ENCODE measurements around the gene NSD2. TPM values are rescaled to one million over a fixed set of nuclear protein-coding genes. Genes with fewer than 3 reads are reported as not detected.

Gene NSD2
- polyA plus RNA-seq, 1 donor from 2014 or later, result 51.6 TPM

DNA sequence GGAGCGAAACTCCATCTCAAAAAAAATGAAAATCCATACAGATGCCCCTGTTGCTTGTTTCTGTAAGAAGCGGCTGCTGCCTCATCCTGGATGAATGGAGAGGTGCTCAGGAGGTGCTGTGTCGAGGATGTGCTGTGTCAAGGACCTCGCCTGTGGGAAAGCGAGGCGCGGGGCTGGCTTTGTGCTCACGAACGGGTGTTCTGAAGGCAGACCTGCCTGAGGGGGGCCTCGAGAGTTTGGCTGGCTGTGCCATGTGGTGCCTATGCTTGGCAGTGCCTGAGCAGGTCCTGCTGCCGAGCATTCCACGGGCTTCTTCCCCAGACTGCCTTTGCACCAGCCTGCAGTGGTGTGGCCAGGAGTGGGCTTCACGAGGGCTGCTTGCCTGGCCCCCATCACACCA, 61.5 kb downstream of the NSD2 start:
- H4K20me1 ChIP-seq (ENCODE audit: insufficient read depth), result no peaks in the 10 kb centered on the region
- H3K27ac ChIP-seq (ENCODE audit: low read length), result no peak overlapping the region
- H3K9ac ChIP-seq (ENCODE audit: low read length), result no peak overlapping the region
- TF ChIP-seq EZH2 (IDR thresholded peaks at IDR 0.05; ENCODE audit: borderline replicate concordance, insufficient read depth, low read length, poor library complexity, severe bottlenecking) (no peak), EP300 (conservative IDR thresholded peaks at IDR 0.05; ENCODE audit: poor library complexity, severe bottlenecking) (no peak), TAF1 (IDR thresholded peaks at IDR 0.05; ENCODE audit: low read depth) (no peak), RAD21 (conservative IDR thresholded peaks at IDR 0.05) (no peak), POLR2AphosphoS5 (IDR thresholded peaks at IDR 0.05) (no peak)
- TF ChIP-seq, protein P1, sequence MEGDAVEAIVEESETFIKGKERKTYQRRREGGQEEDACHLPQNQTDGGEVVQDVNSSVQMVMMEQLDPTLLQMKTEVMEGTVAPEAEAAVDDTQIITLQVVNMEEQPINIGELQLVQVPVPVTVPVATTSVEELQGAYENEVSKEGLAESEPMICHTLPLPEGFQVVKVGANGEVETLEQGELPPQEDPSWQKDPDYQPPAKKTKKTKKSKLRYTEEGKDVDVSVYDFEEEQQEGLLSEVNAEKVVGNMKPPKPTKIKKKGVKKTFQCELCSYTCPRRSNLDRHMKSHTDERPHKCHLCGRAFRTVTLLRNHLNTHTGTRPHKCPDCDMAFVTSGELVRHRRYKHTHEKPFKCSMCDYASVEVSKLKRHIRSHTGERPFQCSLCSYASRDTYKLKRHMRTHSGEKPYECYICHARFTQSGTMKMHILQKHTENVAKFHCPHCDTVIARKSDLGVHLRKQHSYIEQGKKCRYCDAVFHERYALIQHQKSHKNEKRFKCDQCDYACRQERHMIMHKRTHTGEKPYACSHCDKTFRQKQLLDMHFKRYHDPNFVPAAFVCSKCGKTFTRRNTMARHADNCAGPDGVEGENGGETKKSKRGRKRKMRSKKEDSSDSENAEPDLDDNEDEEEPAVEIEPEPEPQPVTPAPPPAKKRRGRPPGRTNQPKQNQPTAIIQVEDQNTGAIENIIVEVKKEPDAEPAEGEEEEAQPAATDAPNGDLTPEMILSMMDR (IDR thresholded peaks at IDR 0.05; ENCODE audit: poor library complexity, severe bottlenecking), result no peak
- H3K36me3 ChIP-seq (ENCODE audit: insufficient read depth, low read length), result no peaks in the 10 kb centered on the region
- H3K27me3 ChIP-seq (ENCODE audit: insufficient read depth, low read depth, low read length), result no peaks in the 10 kb centered on the region
- no peaks in the 10 kb centered on the region for H3K9me3 ChIP-seq (ENCODE audit: low read length)
- no peaks in the 10 kb centered on the region for H3K9me2 ChIP-seq (ENCODE audit: insufficient read depth, low read length)
- no peaks in the 10 kb centered on the region for H3F3A ChIP-seq (ENCODE audit: insufficient read depth, low read length, poor library complexity, severe bottlenecking)
- no peak overlapping the region for H2AFZ ChIP-seq (ENCODE audit: low read depth, low read length)
- no peak overlapping the region for H3K4me3 ChIP-seq (ENCODE audit: low read length)
- H3K4me2 ChIP-seq (ENCODE audit: low read length), result no peak overlapping the region
- no peaks in the 10 kb centered on the region for H3K79me2 ChIP-seq (replicated peaks; ENCODE audit: insufficient read depth, low read length)

DNA sequence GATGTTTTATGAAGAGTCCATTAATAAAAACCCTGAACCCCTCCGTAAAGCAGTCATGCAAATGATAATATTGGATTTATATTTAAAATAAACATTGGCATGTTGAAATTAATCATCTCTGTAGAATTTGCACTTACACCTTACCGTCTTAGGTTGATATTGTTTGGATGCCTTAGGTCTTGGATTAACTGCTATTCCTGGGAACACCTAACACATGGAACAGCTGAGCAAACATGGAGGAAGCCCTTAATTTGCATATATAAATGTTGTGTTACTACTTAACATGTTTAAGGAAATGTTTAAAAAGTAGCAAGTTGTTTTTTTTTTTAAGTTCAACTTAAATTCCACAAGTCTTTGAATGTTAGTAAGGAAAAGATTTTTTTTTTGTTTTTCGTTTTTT, 62.5 kb downstream of the NSD2 start:
- H3K9me3 ChIP-seq (ENCODE audit: low read length), result no peaks in the 10 kb centered on the region
- no peaks in the 10 kb centered on the region for H3K9me2 ChIP-seq (ENCODE audit: insufficient read depth, low read length)
- no peaks in the 10 kb centered on the region for H4K20me1 ChIP-seq (ENCODE audit: insufficient read depth)
- H3K4me3 ChIP-seq (ENCODE audit: low read length), result no peak overlapping the region
- H3K9ac ChIP-seq (ENCODE audit: low read length), result no peak overlapping the region
- no peaks in the 10 kb centered on the region for H3K27me3 ChIP-seq (ENCODE audit: insufficient read depth, low read depth, low read length)
- H3K36me3 ChIP-seq (ENCODE audit: insufficient read depth, low read length), result no peaks in the 10 kb centered on the region
- H3K4me2 ChIP-seq (ENCODE audit: low read length), result no peak overlapping the region
- H3K79me2 ChIP-seq (replicated peaks; ENCODE audit: insufficient read depth, low read length), result no peaks in the 10 kb centered on the region
- H2AFZ ChIP-seq (ENCODE audit: low read depth, low read length), result no peak overlapping the region
- H3F3A ChIP-seq (ENCODE audit: insufficient read depth, low read length, poor library complexity, severe bottlenecking), result no peaks in the 10 kb centered on the region
- TF ChIP-seq RAD21 (conservative IDR thresholded peaks at IDR 0.05), result no peak
- TF ChIP-seq, protein P2, sequence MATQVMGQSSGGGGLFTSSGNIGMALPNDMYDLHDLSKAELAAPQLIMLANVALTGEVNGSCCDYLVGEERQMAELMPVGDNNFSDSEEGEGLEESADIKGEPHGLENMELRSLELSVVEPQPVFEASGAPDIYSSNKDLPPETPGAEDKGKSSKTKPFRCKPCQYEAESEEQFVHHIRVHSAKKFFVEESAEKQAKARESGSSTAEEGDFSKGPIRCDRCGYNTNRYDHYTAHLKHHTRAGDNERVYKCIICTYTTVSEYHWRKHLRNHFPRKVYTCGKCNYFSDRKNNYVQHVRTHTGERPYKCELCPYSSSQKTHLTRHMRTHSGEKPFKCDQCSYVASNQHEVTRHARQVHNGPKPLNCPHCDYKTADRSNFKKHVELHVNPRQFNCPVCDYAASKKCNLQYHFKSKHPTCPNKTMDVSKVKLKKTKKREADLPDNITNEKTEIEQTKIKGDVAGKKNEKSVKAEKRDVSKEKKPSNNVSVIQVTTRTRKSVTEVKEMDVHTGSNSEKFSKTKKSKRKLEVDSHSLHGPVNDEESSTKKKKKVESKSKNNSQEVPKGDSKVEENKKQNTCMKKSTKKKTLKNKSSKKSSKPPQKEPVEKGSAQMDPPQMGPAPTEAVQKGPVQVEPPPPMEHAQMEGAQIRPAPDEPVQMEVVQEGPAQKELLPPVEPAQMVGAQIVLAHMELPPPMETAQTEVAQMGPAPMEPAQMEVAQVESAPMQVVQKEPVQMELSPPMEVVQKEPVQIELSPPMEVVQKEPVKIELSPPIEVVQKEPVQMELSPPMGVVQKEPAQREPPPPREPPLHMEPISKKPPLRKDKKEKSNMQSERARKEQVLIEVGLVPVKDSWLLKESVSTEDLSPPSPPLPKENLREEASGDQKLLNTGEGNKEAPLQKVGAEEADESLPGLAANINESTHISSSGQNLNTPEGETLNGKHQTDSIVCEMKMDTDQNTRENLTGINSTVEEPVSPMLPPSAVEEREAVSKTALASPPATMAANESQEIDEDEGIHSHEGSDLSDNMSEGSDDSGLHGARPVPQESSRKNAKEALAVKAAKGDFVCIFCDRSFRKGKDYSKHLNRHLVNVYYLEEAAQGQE (IDR thresholded peaks at IDR 0.05; ENCODE audit: borderline replicate concordance), result no peak
- no peak for TF ChIP-seq TAF1 (IDR thresholded peaks at IDR 0.05; ENCODE audit: low read depth)
- no peak for TF ChIP-seq SMC3 (conservative IDR thresholded peaks at IDR 0.05; ENCODE audit: poor library complexity)
- no peak for TF ChIP-seq EZH2 (IDR thresholded peaks at IDR 0.05; ENCODE audit: borderline replicate concordance, insufficient read depth, low read length, poor library complexity, severe bottlenecking)
- TF ChIP-seq, protein P1 (IDR thresholded peaks at IDR 0.05; ENCODE audit: poor library complexity, severe bottlenecking), result no peak
- no peak overlapping the region for H3K27ac ChIP-seq (ENCODE audit: low read length)
